Naive thymus-derived CD4-positive, alpha-beta T cell (primary cell): ENCODE data around the gene NSDHL. TPM values are rescaled to one million over a fixed set of nuclear protein-coding genes. Genes with fewer than 3 reads are reported as not detected.
"Not testable (repeated sequence)": the region's sequence is repeated elsewhere in the genome, so short reads cannot be mapped to it uniquely, and the experiment has no call there.

Experiments used
- ATAC-seq: fragments of 150-1000 bp; cut with Tn5 transposase; 2 replicates; pipeline ENCODE4 v1.10.0; 2021; ENCODE audit warnings: mild to moderate bottlenecking, moderate library complexity
- CTCF ChIA-PET: fragments of 350-600 bp; sonication (Branson Sonifier 250); formaldehyde crosslinking; loops from one replicate; lab custom pipeline; 2021; ENCODE audit warnings: antibody characterized with exemption; lab: Charles Lee
- POLR2A ChIA-PET: fragments of 350-600 bp; sonication (Branson Sonifier 250); formaldehyde crosslinking; loops from one replicate; lab custom pipeline; 2021; ENCODE audit warnings: antibody characterized with exemption, inconsistent platforms; lab: Charles Lee
- DNase-seq, 9 donors: peaks; one replicate each; pipeline versions ENCODE4 v3.0.0 to v3.0.0-alpha.2; 2020 to 2022; ENCODE audit warnings: mixed read lengths in 1 of 9
- H3K27ac ChIP-seq: one replicate; pipeline ENCODE4 v1.7.0; 2013; ENCODE audit warnings: mild to moderate bottlenecking, low read depth, low read length, moderate library complexity
- H3K27me3 ChIP-seq, 2 donors: one replicate each; pipeline ENCODE4 v1.7.0; 2013; ENCODE audit warnings: low read length in 2 of 2, mild to moderate bottlenecking in 2 of 2, moderate library complexity in 2 of 2; ENCODE audit not compliant: control insufficient read depth in 2 of 2, insufficient read depth in 2 of 2
- H3K36me3 ChIP-seq, 3 experiments: 1 replicate in 2 of 3; 2 replicates in 1 of 3; pipeline ENCODE4 v1.7.0; 2013; ENCODE audit warnings: low read length in 3 of 3, mild to moderate bottlenecking in 3 of 3, moderate library complexity in 1 of 3; ENCODE audit not compliant: insufficient read depth in 3 of 3, control insufficient read depth in 2 of 3
- H3K4me1 ChIP-seq, 2 donors: one replicate each; pipeline ENCODE4 v1.7.0; 2013; ENCODE audit warnings: low read length in 2 of 2, mild to moderate bottlenecking in 2 of 2, moderate library complexity in 1 of 2; ENCODE audit not compliant: control insufficient read depth in 2 of 2, insufficient read depth in 2 of 2
- H3K4me3 ChIP-seq: 2 replicates; pipeline ENCODE4 v1.7.0; 2013; ENCODE audit warnings: mild to moderate bottlenecking, low read length
- H3K9me3 ChIP-seq, 3 experiments: 1 replicate in 2 of 3; 2 replicates in 1 of 3; pipeline ENCODE4 v1.7.0; 2013; ENCODE audit warnings: low read length in 3 of 3; ENCODE audit not compliant: control insufficient read depth in 2 of 3
- H3K27ac Mint-ChIP-seq, 9 donors: one replicate each; pipeline ENCODE4 v1.8.0; 2020 to 2022; ENCODE audit warnings: mixed read lengths in 9 of 9, mild to moderate bottlenecking in 8 of 9, moderate library complexity in 5 of 9, inconsistent platforms in 2 of 9
- H3K27me3 Mint-ChIP-seq, 5 donors: one replicate each; pipeline ENCODE4 v1.8.0; 2021 to 2022; ENCODE audit warnings: mixed read lengths in 5 of 5, mild to moderate bottlenecking in 1 of 5
- H3K36me3 Mint-ChIP-seq, 5 donors: one replicate each; pipeline ENCODE4 v1.8.0; 2020 to 2022; ENCODE audit warnings: mixed read lengths in 5 of 5, mild to moderate bottlenecking in 3 of 5, inconsistent platforms in 1 of 5
- H3K4me1 Mint-ChIP-seq, 7 donors: one replicate each; pipeline ENCODE4 v1.8.0; 2020 to 2022; ENCODE audit warnings: mixed read lengths in 7 of 7, mild to moderate bottlenecking in 3 of 7, inconsistent platforms in 1 of 7
- H3K4me3 Mint-ChIP-seq, 10 donors: one replicate each; pipeline ENCODE4 v1.8.0; 2020 to 2022; ENCODE audit warnings: mild to moderate bottlenecking in 10 of 10, mixed read lengths in 10 of 10, moderate library complexity in 6 of 10, inconsistent platforms in 2 of 10
- H3K9me3 Mint-ChIP-seq, 11 donors: one replicate each; pipeline ENCODE4 v1.8.0; 2020 to 2022; ENCODE audit warnings: mixed read lengths in 11 of 11, mild to moderate bottlenecking in 4 of 11, inconsistent platforms in 1 of 11, moderate library complexity in 1 of 11
- intact Hi-C, 2 donors: fragments of 100-400 bp; cut with micrococcal nuclease; formaldehyde crosslinking; loops; one replicate each; pipeline ENCODE4 v1.15.1; 2023
- polyA plus RNA-seq, 2 donors: library from polyadenylated mRNA; unstranded; fragments of 300-500 nt; fragmentation: Illumina TruSeq; gene quantifications; one replicate each; pipeline ENCODE4 v1.2.3, GENCODE V29; 2021
- total RNA-seq, 6 experiments: library from RNA in 5 of 6; stranded (reverse) in 5 of 6; gene quantifications; 1 replicate in 5 of 6; 2 replicates in 1 of 6; pipeline ENCODE4 v1.2.3 and lab custom pipeline; 2021 to 2026

The NSDHL gene
- total RNA-seq (10 to 100 TPM in 1 of 5 experiments, 1 to 10 TPM in 4; 3.3 to 13.9 (median 7.2) TPM), polyA plus RNA-seq (10 to 100 TPM; 11.3 to 14.6 TPM), total RNA-seq (lab: John Stamatoyannopoulos, UW) (5.1 reads per million, percentile 24 among the genes with 10 or more reads in this experiment)

DNA sequence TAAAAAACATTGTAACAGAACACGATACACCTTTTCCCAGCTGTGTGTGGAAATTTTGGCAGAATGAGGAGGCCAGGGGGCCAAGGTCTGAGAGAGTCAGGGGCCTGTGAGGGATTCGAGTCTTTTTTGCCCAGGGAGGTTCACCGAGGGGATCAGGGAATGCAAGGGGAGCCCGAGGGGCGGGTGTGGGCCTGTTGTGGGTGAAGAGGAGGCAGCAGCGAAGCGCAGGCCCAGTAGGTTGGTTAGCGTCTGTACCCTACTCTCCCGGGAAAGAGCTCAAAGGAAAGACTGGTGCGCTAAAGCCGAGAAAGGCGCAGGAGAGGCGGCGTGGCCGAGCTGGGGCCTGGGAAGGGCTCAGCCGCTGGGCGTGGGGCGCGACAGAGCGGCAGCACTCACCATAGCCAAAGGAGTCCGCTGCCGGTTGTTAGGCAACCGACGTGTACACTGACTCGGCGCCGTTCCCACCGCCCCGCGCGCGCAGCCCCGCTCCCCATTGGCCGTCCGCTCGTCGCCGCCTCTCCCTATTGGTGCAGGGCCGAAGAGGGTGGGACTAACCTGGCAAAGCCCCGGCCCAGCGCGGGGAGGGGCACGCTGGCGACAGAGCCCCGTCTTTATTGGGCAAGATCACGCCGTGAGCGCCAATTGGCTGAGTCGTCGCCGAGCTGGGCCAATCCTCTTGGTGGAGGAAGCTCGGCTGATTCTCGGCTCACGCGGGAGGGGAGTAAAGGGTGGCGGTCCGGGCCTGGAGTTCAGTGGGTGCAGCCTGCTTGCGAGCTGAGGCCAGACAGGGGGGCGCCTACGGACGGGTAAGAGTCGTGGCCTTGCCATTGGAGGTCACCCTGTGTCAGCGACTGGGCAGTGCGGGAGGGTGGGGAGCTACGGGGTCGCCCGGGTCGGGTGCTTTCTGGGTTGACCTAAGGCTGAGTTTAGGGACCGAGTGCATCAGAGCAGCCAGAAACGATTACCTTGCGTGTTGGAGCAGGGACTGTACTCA, at the start of gene NSDHL, which contains the start of gene CETN2:
NSDHL (plus strand) TSS at position 752 of the 994 bp plus-strand sequence. CDS start 15,262 bp downstream, outside the sequence.
CETN2 (minus strand) TSS at position 446 of the 994 bp plus-strand sequence; CDS start at position 399, 47 bp downstream.
- Histone ChIP-seq H3K36me3 (no peaks in the 10 kb centered on the region), H3K4me3 (peak within 1 kb of the TSS; percentile 67), H3K9me3 (no peaks in the 10 kb centered on the region), H3K27ac (peak within 1 kb of the TSS; percentile 82), H3K27me3 (no peaks in the 10 kb centered on the region), H3K4me1 (peaks cover 6 to 9% of the 10 kb centered on the region in 2 donors)
- intact Hi-C loops = loop anchor here (1.0 to 10.0 kb wide), 4 partner anchors 111 to 1846 kb away; partner anchors contain the start of genes HMGB3 (in 2 of the 2), VMA21 (in 1 of the 2) and ZNF275 (in 1 of the 2)
- peaks cover 0 to 3% (median 0%) of the 10 kb centered on the region in 11 donors for H3K9me3 Mint-ChIP-seq
- H3K36me3 Mint-ChIP-seq = peaks cover 0 to 11% (median 0%) of the 10 kb centered on the region in 5 donors
- H3K27ac Mint-ChIP-seq = peak within 1 kb of the TSS; percentile 52 to 98 (median 94)
- no peaks in the 10 kb centered on the region for H3K27me3 Mint-ChIP-seq
- ATAC-seq (peak; percentile 98), DNase-seq (peak; percentile 83 to 95 (median 92))
- ChIA-PET POLR2A (no interaction called here), CTCF (no interaction called here)
- peaks cover 11 to 28% (median 26%) of the 10 kb centered on the region in 7 donors for H3K4me1 Mint-ChIP-seq
- H3K4me3 Mint-ChIP-seq = peak within 1 kb of the TSS; percentile 87 to 98 (median 92)

DNA sequence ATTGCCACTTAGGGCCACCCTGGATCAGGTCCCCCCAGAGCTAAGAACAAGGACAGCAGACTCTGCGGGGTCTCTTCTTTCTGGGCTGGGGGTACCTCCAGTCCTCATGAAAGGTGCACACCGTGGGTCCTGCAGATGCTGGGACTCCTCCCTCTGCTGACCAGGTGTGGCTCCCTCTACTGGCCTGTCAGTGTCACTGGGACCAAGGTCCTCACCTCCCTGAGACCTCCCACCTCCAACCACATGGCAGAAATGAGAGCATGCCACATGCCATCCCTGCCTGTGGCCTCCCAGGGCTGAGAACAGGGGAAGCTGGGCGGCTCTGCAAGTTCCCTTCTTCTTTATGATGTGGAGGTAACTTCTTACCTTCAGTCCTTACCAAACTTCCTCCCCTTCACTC, 43.8 kb upstream of the NSDHL start:
- H3K27me3 ChIP-seq, H3K4me3 Mint-ChIP-seq, H3K9me3 ChIP-seq, H3K9me3 Mint-ChIP-seq, H3K27ac ChIP-seq, H3K36me3 Mint-ChIP-seq, POLR2A ChIA-PET, H3K4me1 Mint-ChIP-seq, H3K4me1 ChIP-seq, H3K27ac Mint-ChIP-seq, ATAC-seq, DNase-seq, H3K36me3 ChIP-seq, CTCF ChIA-PET, intact Hi-C loops, H3K27me3 Mint-ChIP-seq, H3K4me3 ChIP-seq: not testable (repeated sequence)

DNA sequence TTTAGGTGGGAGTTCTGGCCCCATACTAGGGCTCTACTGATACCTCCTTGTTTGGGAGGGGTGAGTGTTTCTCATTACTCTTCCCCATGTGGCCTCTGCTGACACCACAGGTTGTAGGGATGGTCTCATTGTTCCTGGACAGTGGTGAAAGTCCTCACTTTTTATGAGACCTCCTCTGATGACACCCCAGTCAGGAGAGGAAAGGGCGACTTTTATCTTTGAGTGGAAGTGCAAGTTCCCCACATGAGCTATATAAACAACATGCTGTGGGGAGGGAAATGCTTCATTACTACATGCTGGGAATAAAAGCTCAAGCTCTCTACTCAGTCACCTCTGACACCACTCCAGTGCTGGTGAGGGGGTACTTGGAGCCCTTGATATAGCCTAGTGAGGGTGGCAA, 31.9 kb upstream of the NSDHL start:
- Histone ChIP-seq H3K4me3 (no peak overlapping the region), H3K4me1 (no peaks in the 10 kb centered on the region), H3K9me3 (no peaks in the 10 kb centered on the region), H3K27ac (no peak overlapping the region), H3K36me3 (no peaks in the 10 kb centered on the region), H3K27me3 (no peaks in the 10 kb centered on the region)
- ChIA-PET POLR2A (no interaction called here), CTCF (no interaction called here)
- DNase-seq (no peak), ATAC-seq (no peak)
- Mint-ChIP-seq H3K4me3 (no peak overlapping the region), H3K4me1 (no peaks in the 10 kb centered on the region), H3K27me3 (peaks cover 5 to 14% (median 8%) of the 10 kb centered on the region in 5 donors), H3K27ac (no peak overlapping the region), H3K36me3 (no peaks in the 10 kb centered on the region), H3K9me3 (no peaks in the 10 kb centered on the region)
- intact Hi-C loops = no loop called here

DNA sequence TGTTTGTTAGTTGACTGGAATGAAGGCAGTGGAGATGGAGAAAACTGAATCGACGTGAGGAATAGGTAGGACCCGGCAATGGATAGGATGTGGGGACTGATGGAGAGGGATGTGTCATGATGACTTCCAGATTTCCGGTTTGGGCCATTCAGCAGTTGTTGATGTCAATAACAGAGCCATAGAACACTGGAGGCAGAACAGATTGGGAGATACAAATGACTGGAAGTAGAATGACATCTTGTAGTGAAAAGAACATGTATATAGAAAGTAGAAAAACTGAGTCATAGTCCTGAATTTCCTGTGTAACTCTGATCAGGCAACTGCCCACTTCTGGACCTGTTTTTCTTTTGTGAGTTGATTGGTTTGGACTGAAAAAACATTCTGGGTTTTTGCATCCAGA, 24.8 kb upstream of the NSDHL start:
- Mint-ChIP-seq H3K4me1 (peaks cover 0 to 3% (median 0%) of the 10 kb centered on the region in 7 donors), H3K4me3 (no peak overlapping the region), H3K27ac (no peak overlapping the region), H3K9me3 (no peaks in the 10 kb centered on the region), H3K36me3 (no peaks in the 10 kb centered on the region), H3K27me3 (peaks cover 6 to 18% (median 15%) of the 10 kb centered on the region in 5 donors)
- Histone ChIP-seq H3K4me3 (no peak overlapping the region), H3K4me1 (no peaks in the 10 kb centered on the region), H3K9me3 (no peaks in the 10 kb centered on the region), H3K27me3 (no peaks in the 10 kb centered on the region), H3K36me3 (no peaks in the 10 kb centered on the region), H3K27ac (no peak overlapping the region)
- ChIA-PET CTCF (no interaction called here), POLR2A (no interaction called here)
- ATAC-seq (no peak), DNase-seq (no peak)
- intact Hi-C loops = no loop called here

DNA sequence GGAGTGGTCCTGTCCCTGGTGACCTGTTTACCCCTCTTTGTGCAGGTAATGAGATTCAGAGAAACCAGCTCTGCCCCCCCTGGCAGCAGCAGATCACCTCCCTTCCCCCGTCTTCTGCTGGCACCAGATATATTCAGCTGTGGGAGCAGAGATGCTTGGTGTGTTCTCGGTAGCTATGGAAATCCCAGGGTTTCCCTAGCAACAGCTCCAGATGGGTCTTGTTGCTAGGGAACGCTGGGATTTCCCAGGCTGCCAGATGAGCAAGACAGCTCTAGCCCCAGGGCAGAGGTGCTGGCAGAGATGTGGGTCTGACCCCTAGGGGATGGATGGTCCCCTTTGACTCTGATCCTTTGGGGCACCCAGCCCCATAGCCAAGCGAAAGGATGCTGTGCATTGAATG, 20.5 kb upstream of the NSDHL start:
- no peak for ATAC-seq
- Mint-ChIP-seq H3K9me3 (no peaks in the 10 kb centered on the region), H3K4me3 (no peak overlapping the region), H3K27me3 (peaks cover 0 to 10% (median 5%) of the 10 kb centered on the region in 5 donors), H3K36me3 (no peaks in the 10 kb centered on the region), H3K27ac (no peak overlapping the region), H3K4me1 (peaks cover 0 to 15% (median 5%) of the 10 kb centered on the region in 7 donors)
- ChIA-PET POLR2A (no interaction called here), CTCF (no interaction called here)
- Histone ChIP-seq H3K27ac (no peak overlapping the region), H3K4me3 (no peak overlapping the region), H3K36me3 (no peaks in the 10 kb centered on the region), H3K27me3 (no peaks in the 10 kb centered on the region), H3K4me1 (no peaks in the 10 kb centered on the region), H3K9me3 (no peaks in the 10 kb centered on the region)
- intact Hi-C loops = no loop called here
- DNase-seq = no peak

DNA sequence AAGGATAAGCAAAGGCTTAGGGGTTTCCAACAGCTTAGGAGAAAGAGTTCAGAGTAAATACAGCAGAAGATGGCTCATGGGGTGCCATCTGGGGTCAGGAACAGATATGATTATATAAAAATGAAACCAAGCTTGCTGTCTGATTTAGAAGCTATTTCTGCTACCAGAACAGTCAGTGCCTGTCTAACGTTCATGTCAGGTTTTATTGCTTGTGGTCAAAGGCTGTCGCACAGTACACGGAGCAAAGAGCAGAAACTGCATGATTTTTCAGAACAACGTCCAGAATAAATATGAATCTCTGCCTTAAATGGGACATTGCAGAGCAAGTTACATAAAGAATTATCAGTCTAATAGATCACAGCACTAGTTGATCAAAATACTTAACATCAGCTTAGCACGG, 17.7 kb upstream of the NSDHL start:
- Histone ChIP-seq H3K27ac (no peak overlapping the region), H3K9me3 (no peaks in the 10 kb centered on the region), H3K4me1 (no peaks in the 10 kb centered on the region), H3K36me3 (no peaks in the 10 kb centered on the region), H3K4me3 (no peak overlapping the region), H3K27me3 (no peaks in the 10 kb centered on the region)
- ATAC-seq = no peak
- POLR2A ChIA-PET = no interaction called here
- Mint-ChIP-seq H3K9me3 (no peaks in the 10 kb centered on the region), H3K27ac (no peak overlapping the region), H3K4me1 (peaks cover 0 to 12% (median 5%) of the 10 kb centered on the region in 7 donors), H3K36me3 (no peaks in the 10 kb centered on the region), H3K27me3 (peaks cover 0 to 6% (median 3%) of the 10 kb centered on the region in 5 donors), H3K4me3 (peak overlapping the region in 3 of 10 donors; percentile 18 to 44 (median 20))
- no peak for DNase-seq
- CTCF ChIA-PET = no interaction called here
- intact Hi-C loops = no loop called here
